ENCODE results near the gene COL25A1. TPM values are rescaled to one million over a fixed set of nuclear protein-coding genes. Genes with fewer than 3 reads are reported as not detected.

The COL25A1 gene
- total RNA-seq, 2 donors from 2014 or later: 4.0 to 6.2 TPM

GRCh38 chr4:108954880-108955279, 347.6 kb downstream of the COL25A1 start:
- Histone ChIP-seq H3K27me3 (ENCODE audit: control insufficient read depth, insufficient read depth, low read length, poor library complexity, severe bottlenecking) (no peaks in the 10 kb centered on the region), H3K9ac (ENCODE audit: extremely low read depth, low read length, poor library complexity, severe bottlenecking) (no peak overlapping the region), H3K9me3 (ENCODE audit: control insufficient read depth, low read length) (no peaks in the 10 kb centered on the region), H3K27ac (ENCODE audit: low read depth, low read length) (no peak overlapping the region), H3K4me1 (ENCODE audit: control insufficient read depth, insufficient read depth, low read length) (no peaks in the 10 kb centered on the region), H3K36me3 (ENCODE audit: control insufficient read depth, insufficient read depth, low read length) (no peaks in the 10 kb centered on the region), H3K4me3 (ENCODE audit: low read length) (no peak overlapping the region)
- TF ChIP-seq, protein P1, sequence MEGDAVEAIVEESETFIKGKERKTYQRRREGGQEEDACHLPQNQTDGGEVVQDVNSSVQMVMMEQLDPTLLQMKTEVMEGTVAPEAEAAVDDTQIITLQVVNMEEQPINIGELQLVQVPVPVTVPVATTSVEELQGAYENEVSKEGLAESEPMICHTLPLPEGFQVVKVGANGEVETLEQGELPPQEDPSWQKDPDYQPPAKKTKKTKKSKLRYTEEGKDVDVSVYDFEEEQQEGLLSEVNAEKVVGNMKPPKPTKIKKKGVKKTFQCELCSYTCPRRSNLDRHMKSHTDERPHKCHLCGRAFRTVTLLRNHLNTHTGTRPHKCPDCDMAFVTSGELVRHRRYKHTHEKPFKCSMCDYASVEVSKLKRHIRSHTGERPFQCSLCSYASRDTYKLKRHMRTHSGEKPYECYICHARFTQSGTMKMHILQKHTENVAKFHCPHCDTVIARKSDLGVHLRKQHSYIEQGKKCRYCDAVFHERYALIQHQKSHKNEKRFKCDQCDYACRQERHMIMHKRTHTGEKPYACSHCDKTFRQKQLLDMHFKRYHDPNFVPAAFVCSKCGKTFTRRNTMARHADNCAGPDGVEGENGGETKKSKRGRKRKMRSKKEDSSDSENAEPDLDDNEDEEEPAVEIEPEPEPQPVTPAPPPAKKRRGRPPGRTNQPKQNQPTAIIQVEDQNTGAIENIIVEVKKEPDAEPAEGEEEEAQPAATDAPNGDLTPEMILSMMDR (conservative IDR thresholded peaks at IDR 0.05): no peak
- Mint-ChIP-seq H3K4me3 (no peak overlapping the region), H3K9me3 (no peaks in the 10 kb centered on the region), H3K27ac (no peak overlapping the region), H3K27me3 (ENCODE audit: insufficient read depth) (no peaks in the 10 kb centered on the region), H3K4me1 (peaks cover 3% of the 10 kb centered on the region), H3K36me3 (ENCODE audit: low read depth) (no peaks in the 10 kb centered on the region)
- no peak for DNase-seq
- WGBS, 2 experiments (ENCODE audit: insufficient coverage in 1 of 2, insufficient read length in 1 of 2): 92% methylated on average over 3 of the region's 3 CpGs; no CpG with 5 or more reads in 1 of the 2 experiments

- H3K36me3 ChIP-seq (ENCODE audit: control insufficient read depth, insufficient read depth, low read length): no peaks in the 10 kb centered on the region
- no peaks in the 10 kb centered on the region for H3K27me3 ChIP-seq (ENCODE audit: control insufficient read depth, insufficient read depth, low read length, poor library complexity, severe bottlenecking)
- H3K4me1 ChIP-seq (ENCODE audit: control insufficient read depth, insufficient read depth, low read length): no peaks in the 10 kb centered on the region
- H3K27me3 Mint-ChIP-seq (ENCODE audit: insufficient read depth): no peaks in the 10 kb centered on the region
- H3K9ac ChIP-seq (ENCODE audit: extremely low read depth, low read length, poor library complexity, severe bottlenecking): no peak overlapping the region
- H3K27ac Mint-ChIP-seq: no peak overlapping the region
- no peaks in the 10 kb centered on the region for H3K36me3 Mint-ChIP-seq (ENCODE audit: low read depth)
- no peaks in the 10 kb centered on the region for H3K9me3 Mint-ChIP-seq
- H3K9me3 ChIP-seq (ENCODE audit: control insufficient read depth, low read length): no peaks in the 10 kb centered on the region
- TF ChIP-seq, protein P1 (conservative IDR thresholded peaks at IDR 0.05): no peak
- no peak overlapping the region for H3K4me3 Mint-ChIP-seq
- peaks cover 3% of the 10 kb centered on the region for H3K4me1 Mint-ChIP-seq
- no peak overlapping the region for H3K4me3 ChIP-seq (ENCODE audit: low read length)
- no peak overlapping the region for H3K27ac ChIP-seq (ENCODE audit: low read depth, low read length)
- 82 to 98% methylated on average over 2 to 3 of the region's 4 CpGs for WGBS, 2 experiments (ENCODE audit: insufficient coverage in 1 of 2, insufficient read length in 1 of 2)
- DNase-seq: no peak
Observed at GRCh38 chr4:108953941-108954340, 348.5 kb downstream of the COL25A1 start.

- Mint-ChIP-seq H3K4me3 (no peak overlapping the region), H3K27me3 (ENCODE audit: insufficient read depth) (peaks cover 3% of the 10 kb centered on the region), H3K4me1 (peaks cover 3% of the 10 kb centered on the region), H3K36me3 (ENCODE audit: low read depth) (no peaks in the 10 kb centered on the region), H3K9me3 (no peaks in the 10 kb centered on the region), H3K27ac (no peak overlapping the region)
- H3K27ac ChIP-seq (ENCODE audit: low read depth, low read length): no peak overlapping the region
- H3K9ac ChIP-seq (ENCODE audit: extremely low read depth, low read length, poor library complexity, severe bottlenecking): no peak overlapping the region
- H3K9me3 ChIP-seq (ENCODE audit: control insufficient read depth, low read length): no peaks in the 10 kb centered on the region
- no peak overlapping the region for H3K4me3 ChIP-seq (ENCODE audit: low read length)
- H3K27me3 ChIP-seq (ENCODE audit: control insufficient read depth, insufficient read depth, low read length, poor library complexity, severe bottlenecking): no peaks in the 10 kb centered on the region
- H3K4me1 ChIP-seq (ENCODE audit: control insufficient read depth, insufficient read depth, low read length): no peaks in the 10 kb centered on the region
- DNase-seq: no peak
- no peaks in the 10 kb centered on the region for H3K36me3 ChIP-seq (ENCODE audit: control insufficient read depth, insufficient read depth, low read length)
- 90 to 94% methylated on average over 4 to 6 of the region's 6 CpGs for WGBS, 2 experiments (ENCODE audit: insufficient coverage in 1 of 2, insufficient read length in 1 of 2)
- TF ChIP-seq, protein P1 (conservative IDR thresholded peaks at IDR 0.05): no peak
Observed at GRCh38 chr4:108950158-108950915, 352.1 kb downstream of the COL25A1 start.

Data from endodermal cell (in vitro differentiated cells).